Coronary artery (tissue), 2 donors: ENCODE data around the gene FOXA3.

Source experiments
- DNase-seq: peaks from one replicate; pipeline ENCODE4 v3.0.0-alpha.2; 2017; ENCODE audit warnings: low spot score
- H3K27ac ChIP-seq, 2 donors: fragments of 200-600 bp; sonication (generic); one replicate each; pipeline ENCODE4 v1.5.1; 2016 to 2019
- H3K4me3 ChIP-seq: fragments of 200-600 bp; sonication (generic); 2 replicates; pipeline ENCODE4 v1.5.1; 2016; ENCODE audit warnings: mild to moderate bottlenecking, moderate library complexity
- CTCF ChIP-seq: fragments of 200-600 bp; sonication (generic); IDR thresholded peaks from one replicate; pipeline ENCODE4 v1.5.1; 2019; ENCODE audit warnings: antibody characterized with exemption

FOXA3 gene

GRCh38 chr19:45881909-45882528 lies 17.9 kb downstream of the FOXA3 start:
- DNase-seq, result no peak
- Histone ChIP-seq H3K27ac (no peak overlapping the region), H3K4me3 (peak overlapping the region; percentile 26)
- TF ChIP-seq CTCF, result no peak

- H3K27ac ChIP-seq, result no peak overlapping the region
- H3K4me3 ChIP-seq, result peak overlapping the region; percentile 26
- DNase-seq, result no peak
- TF ChIP-seq CTCF, result peak; percentile 61
Observed at GRCh38 chr19:45882652-45883585, 18.8 kb downstream of the FOXA3 start.

GRCh38 chr19:45883586-45883880 lies 19.4 kb downstream of the FOXA3 start:
- H3K4me3 ChIP-seq, result peak overlapping the region; percentile 26
- H3K27ac ChIP-seq, result no peak overlapping the region
- no peak for TF ChIP-seq CTCF
- DNase-seq, result no peak

GRCh38 chr19:45883881-45884681 lies 20.0 kb downstream of the FOXA3 start:
- peak overlapping the region; percentile 86 for H3K4me3 ChIP-seq
- no peak overlapping the region for H3K27ac ChIP-seq
- DNase-seq, result no peak
- TF ChIP-seq CTCF, result no peak

- TF ChIP-seq CTCF, result no peak
- H3K27ac ChIP-seq, result peak overlapping the region; percentile 73 to 93
- no peak for DNase-seq
- peak overlapping the region; percentile 86 for H3K4me3 ChIP-seq
Observed at GRCh38 chr19:45884682-45885555, 20.8 kb downstream of the FOXA3 start.
